ENCODE measurements around the gene TUBB4B. TPM values are rescaled to one million over a fixed set of nuclear protein-coding genes. Genes with fewer than 3 reads are reported as not detected.

Gene TUBB4B
- polyA plus RNA-seq, 1 of the 3 experiments (the other 2 are of a cell fraction): 508 TPM

DNA sequence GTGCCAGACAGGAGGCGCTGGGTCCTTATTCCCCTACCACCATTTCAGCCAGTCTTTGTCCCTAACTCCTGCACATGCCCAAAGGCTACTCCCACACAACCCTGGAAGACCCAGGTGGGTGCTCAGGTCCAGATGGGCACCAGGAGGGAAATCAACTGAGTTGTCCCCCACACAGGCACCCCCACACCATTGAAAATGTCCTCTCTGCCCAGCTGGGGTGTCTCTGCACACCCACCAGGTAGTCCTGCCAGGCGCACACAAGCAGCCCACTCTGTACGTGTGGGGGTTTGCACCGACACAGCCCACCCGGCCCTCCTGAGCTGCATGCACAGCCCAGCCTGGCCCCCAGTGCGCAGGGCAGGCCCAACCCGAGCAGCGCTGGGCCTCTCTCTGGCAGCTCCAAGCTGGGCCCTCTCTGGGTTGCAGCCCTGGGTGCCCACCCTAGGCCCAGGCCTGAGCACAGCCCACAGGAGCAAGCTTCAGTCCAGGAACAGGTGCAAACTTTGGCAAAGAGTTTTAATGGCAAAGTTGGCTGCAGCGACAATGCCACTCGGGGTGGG, 21.2 kb upstream of the TUBB4B start (continued):
- TF ChIP-seq, protein P1, sequence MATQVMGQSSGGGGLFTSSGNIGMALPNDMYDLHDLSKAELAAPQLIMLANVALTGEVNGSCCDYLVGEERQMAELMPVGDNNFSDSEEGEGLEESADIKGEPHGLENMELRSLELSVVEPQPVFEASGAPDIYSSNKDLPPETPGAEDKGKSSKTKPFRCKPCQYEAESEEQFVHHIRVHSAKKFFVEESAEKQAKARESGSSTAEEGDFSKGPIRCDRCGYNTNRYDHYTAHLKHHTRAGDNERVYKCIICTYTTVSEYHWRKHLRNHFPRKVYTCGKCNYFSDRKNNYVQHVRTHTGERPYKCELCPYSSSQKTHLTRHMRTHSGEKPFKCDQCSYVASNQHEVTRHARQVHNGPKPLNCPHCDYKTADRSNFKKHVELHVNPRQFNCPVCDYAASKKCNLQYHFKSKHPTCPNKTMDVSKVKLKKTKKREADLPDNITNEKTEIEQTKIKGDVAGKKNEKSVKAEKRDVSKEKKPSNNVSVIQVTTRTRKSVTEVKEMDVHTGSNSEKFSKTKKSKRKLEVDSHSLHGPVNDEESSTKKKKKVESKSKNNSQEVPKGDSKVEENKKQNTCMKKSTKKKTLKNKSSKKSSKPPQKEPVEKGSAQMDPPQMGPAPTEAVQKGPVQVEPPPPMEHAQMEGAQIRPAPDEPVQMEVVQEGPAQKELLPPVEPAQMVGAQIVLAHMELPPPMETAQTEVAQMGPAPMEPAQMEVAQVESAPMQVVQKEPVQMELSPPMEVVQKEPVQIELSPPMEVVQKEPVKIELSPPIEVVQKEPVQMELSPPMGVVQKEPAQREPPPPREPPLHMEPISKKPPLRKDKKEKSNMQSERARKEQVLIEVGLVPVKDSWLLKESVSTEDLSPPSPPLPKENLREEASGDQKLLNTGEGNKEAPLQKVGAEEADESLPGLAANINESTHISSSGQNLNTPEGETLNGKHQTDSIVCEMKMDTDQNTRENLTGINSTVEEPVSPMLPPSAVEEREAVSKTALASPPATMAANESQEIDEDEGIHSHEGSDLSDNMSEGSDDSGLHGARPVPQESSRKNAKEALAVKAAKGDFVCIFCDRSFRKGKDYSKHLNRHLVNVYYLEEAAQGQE (IDR thresholded peaks at IDR 0.05; ENCODE audit: low read depth, low read length): no peak
- no peak for TF ChIP-seq RCOR1 (IDR thresholded peaks at IDR 0.05; ENCODE audit: low read length)

DNA sequence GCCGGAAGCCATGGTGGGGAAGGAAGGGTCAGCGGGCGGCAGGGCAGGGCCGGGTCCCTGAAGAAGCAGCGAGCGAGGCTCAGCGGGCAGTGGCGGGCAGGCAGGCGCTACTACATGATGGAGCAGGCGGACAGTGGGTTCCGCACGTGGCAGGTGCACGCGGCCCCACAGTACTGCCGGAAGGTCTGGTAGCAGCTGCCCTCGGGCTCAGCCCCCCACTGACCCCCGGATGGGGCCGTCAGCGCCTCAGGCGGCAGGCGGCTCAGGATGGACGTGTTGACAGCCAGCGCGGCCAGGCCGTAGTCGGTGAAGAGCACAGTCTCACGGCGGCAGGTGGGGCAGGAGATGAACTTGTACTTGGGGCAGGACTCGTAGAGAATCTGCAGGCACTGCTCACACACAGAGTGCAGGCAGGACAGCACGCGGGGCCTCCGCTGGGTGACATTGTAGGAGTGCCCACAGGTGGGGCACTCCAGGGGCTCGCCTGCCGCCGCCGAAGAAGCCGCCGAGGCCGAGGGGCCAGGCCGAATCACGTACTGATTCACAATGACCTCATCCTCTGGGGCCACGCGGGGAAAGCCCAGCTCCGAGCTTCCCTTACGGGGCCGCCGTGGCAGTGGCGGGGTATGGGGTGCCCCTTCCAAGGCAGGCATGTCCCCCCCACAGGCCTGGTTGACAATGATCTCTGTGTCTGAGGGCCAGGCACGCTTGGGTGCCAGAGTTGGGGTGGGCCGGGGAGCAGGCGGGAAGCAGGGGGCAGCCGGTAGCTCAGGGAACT, 20.6 kb upstream of the TUBB4B start:
- H4K20me1 ChIP-seq (ENCODE audit: insufficient read depth): no peaks in the 10 kb centered on the region
- no peaks in the 10 kb centered on the region for H3F3A ChIP-seq (replicated peaks; ENCODE audit: insufficient read depth)
- DNase-seq: no peak
- no peaks in the 10 kb centered on the region for H3K79me2 ChIP-seq (ENCODE audit: insufficient read depth)
- H3K4me2 ChIP-seq: no peak overlapping the region
- peaks cover 5 to 17% of the 10 kb centered on the region in 2 experiments; a peak in 1 of 4 replicates for H3K4me1 ChIP-seq (ENCODE audit: control insufficient read depth in 1 of 2, insufficient read depth in 2 of 2, low read depth in 1 of 2, low read length in 1 of 2)
- CTCF ChIA-PET: interaction anchor here (0.9 to 1.5 kb wide), 3 partner anchors 16 to 102 kb away, joined by 3 read pairs; no protein-coding TSS in a partner anchor
- no peak overlapping the region for H2AFZ ChIP-seq (ENCODE audit: low read depth)
- H3K9me3 ChIP-seq: no peaks in the 10 kb centered on the region
- no peak overlapping the region for H3K9ac ChIP-seq
- H3K36me3 ChIP-seq (replicated peaks in 1 of 2; ENCODE audit: control insufficient read depth in 1 of 2, insufficient read depth in 2 of 2, low read length in 1 of 2): peaks cover 0 to 6% of the 10 kb centered on the region in 2 experiments
- no peaks in the 10 kb centered on the region for H3K27me3 ChIP-seq (ENCODE audit: insufficient read depth)
- WGBS (ENCODE audit: low lambda C conversion rate): 95% methylated on average over 28 of the region's 52 CpGs
- POLR2A ChIA-PET: interaction anchor here (1.1 kb wide), 1 partner anchor 19 kb away, joined by 3 read pairs; no protein-coding TSS in a partner anchor
- no peaks in the 10 kb centered on the region for H3K9me2 ChIP-seq
- H3K27ac ChIP-seq (ENCODE audit: low read depth in 2 of 2, low read length in 1 of 2): no peak overlapping the region
- TF ChIP-seq, protein P2, sequence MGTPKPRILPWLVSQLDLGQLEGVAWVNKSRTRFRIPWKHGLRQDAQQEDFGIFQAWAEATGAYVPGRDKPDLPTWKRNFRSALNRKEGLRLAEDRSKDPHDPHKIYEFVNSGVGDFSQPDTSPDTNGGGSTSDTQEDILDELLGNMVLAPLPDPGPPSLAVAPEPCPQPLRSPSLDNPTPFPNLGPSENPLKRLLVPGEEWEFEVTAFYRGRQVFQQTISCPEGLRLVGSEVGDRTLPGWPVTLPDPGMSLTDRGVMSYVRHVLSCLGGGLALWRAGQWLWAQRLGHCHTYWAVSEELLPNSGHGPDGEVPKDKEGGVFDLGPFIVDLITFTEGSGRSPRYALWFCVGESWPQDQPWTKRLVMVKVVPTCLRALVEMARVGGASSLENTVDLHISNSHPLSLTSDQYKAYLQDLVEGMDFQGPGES (IDR thresholded peaks at IDR 0.05; ENCODE audit: low read depth, low read length): no peak
- TF ChIP-seq, protein P3, sequence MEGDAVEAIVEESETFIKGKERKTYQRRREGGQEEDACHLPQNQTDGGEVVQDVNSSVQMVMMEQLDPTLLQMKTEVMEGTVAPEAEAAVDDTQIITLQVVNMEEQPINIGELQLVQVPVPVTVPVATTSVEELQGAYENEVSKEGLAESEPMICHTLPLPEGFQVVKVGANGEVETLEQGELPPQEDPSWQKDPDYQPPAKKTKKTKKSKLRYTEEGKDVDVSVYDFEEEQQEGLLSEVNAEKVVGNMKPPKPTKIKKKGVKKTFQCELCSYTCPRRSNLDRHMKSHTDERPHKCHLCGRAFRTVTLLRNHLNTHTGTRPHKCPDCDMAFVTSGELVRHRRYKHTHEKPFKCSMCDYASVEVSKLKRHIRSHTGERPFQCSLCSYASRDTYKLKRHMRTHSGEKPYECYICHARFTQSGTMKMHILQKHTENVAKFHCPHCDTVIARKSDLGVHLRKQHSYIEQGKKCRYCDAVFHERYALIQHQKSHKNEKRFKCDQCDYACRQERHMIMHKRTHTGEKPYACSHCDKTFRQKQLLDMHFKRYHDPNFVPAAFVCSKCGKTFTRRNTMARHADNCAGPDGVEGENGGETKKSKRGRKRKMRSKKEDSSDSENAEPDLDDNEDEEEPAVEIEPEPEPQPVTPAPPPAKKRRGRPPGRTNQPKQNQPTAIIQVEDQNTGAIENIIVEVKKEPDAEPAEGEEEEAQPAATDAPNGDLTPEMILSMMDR (IDR thresholded peaks at IDR 0.05): no peak
- no peak for TF ChIP-seq SIN3A (IDR thresholded peaks at IDR 0.05; ENCODE audit: borderline replicate concordance, low read depth, low read length)
- TF ChIP-seq EP300 (IDR thresholded peaks at IDR 0.05; ENCODE audit: borderline replicate concordance in 1 of 2, low read depth in 1 of 2, low read length in 1 of 2): no peak
- no peak for TF ChIP-seq NRF1 (IDR thresholded peaks at IDR 0.05; ENCODE audit: low read depth, low read length)
- no peak for TF ChIP-seq GATA2 (CRISPR knock-in tag; IDR thresholded peaks at IDR 0.05)
- H3K4me3 ChIP-seq (ENCODE audit: low read depth in 2 of 2, low read length in 1 of 2): no peak overlapping the region

Data from SK-N-SH (cell line).